Measurements from ENCODE around the gene ATXN1.

DNA sequence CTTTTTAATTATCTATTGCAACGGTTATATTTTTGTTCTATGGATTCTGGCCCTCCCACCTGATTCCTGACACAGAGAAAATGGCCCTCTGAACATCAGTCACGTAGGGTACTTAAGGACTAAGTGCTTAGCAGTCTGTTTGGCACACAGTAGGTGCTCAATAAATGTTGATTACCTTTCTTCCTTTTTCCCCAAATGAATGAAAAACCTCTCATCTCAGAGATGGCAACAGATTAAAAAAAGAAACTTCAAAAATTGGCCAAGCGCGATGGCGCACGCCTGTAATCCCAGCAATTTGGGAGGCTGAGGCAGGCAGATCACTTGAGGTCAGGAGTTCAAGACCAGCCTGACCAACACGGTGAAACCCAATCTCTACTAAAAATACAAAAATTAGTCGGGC, 31.5 kb downstream of the ATXN1 start:
- TF ChIP-seq CSDC2 (CRISPR knock-in tag; IDR thresholded peaks at IDR 0.05) = no peak
- TF ChIP-seq, protein P1, sequence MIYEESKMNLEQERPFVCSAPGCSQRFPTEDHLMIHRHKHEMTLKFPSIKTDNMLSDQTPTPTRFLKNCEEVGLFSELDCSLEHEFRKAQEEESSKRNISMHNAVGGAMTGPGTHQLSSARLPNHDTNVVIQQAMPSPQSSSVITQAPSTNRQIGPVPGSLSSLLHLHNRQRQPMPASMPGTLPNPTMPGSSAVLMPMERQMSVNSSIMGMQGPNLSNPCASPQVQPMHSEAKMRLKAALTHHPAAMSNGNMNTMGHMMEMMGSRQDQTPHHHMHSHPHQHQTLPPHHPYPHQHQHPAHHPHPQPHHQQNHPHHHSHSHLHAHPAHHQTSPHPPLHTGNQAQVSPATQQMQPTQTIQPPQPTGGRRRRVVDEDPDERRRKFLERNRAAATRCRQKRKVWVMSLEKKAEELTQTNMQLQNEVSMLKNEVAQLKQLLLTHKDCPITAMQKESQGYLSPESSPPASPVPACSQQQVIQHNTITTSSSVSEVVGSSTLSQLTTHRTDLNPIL (CRISPR knock-in tag; IDR thresholded peaks at IDR 0.05; ENCODE audit: low read depth) = no peak
- TF ChIP-seq ARNTL (CRISPR knock-in tag; IDR thresholded peaks at IDR 0.05; ENCODE audit: borderline replicate concordance, low read depth) = no peak
